ENCODE data around the gene TCEANC2.
"Not testable (repeated sequence)": the region's sequence is repeated elsewhere in the genome, so short reads cannot be mapped to it uniquely, and the experiment has no call there.

Gene TCEANC2

DNA sequence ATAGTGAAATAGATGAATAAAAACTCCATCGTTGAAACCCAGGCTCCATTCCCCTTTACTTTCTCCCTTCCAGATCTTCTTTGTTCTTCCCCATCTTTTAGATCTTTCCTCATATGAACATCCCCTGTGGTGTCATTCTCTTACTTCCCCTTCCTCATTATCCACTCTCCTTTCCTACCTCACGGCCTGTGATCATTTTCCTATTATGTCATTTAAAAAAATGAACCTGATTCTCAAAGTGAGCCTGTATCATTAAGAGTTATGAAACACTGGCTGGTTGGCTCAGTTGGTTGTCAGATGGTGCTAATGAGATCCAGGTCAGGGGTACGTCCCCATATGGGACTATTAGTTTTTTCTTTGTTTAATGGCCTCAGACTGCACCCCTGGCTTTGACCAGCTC lies 38.3 kb downstream of the TCEANC2 start:
- DNase-seq, result no peak

DNA sequence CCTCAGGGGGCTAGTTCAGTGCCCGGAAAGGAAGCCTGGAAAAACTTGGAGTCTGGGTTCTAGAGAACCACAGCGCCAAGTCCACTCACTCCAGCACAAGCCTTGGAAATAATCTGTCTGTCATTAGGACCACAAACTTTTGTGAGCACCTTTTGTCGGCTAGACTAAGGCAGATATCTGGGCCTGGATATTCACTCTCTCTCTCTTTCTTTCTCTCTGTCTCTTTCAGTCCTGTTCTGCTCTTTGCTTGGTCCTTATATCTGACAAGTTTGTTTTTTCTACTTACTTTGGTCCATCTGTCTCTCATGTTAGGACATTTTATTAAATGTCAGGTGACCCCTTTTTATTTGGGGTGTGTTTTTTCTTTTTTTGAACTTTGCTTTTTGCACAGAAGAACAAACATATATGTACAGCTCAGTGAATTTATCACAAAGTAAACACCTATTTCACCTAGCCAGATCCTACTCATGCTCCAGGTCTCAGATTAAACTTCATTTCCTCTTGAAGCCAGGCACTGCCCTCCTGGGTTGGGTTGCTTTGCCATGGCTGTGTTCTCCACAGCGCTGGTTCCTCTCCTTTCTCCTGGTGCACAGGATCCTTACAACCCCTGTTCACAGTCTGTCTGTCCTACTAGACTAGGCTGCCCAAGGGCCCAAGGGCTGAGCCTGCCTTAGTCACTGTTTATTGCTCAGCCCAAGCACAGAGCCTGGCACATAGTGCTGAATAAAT lies 40.8 kb downstream of the TCEANC2 start:
- DNase-seq, result no peak

DNA sequence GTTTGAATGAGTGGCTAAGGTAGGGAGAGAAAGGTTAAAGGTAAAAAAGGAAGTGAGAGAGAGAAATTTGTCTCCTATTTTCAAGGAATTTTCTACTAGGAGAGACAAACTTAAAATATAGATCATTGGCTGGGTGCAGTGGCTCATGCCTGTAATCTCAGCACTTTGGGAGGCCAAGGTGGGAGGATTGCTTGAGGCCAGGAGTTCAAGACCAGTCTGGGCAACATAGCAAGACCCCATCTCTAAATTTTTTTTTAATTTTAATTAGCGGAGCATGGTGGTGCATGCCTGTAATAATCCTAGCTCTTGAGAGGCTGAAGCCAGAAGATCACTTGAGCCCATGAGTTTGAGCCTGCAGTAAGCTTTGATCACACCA lies 41.3 kb downstream of the TCEANC2 start:
- not testable (repeated sequence) for DNase-seq

DNA sequence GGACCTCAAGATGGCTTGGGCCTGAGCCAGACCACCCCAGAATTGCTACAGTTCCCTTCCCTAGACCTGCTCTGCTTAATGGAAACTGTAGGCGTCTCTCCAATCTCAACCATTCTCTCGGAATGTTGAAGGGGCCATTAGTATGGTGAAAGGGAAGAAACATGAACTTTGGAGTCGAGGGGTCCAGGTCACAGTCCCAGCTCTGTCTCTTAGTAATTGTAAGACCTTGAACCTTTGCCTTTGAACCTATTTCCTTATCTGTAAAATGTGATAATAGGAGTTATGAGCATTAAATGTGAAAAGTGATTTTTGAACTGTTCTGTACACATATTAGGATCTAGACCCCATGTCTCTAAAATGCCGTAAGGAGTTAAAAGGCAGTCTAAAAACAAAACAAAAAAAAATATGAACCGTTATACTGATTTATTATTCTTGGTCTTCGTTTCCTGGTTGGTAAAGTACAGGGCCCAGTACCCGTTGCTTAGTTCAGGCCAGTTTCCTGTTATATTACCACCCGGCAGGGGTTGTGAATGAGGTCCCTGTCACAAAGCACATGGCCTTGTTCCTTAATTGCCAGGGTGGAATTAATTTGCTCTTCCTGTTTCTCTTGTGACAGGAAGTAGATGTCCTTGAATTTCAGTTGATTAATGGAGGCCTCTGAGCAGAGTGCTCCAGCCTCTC lies 42.3 kb downstream of the TCEANC2 start:
- peak; percentile 7 for DNase-seq

DNA sequence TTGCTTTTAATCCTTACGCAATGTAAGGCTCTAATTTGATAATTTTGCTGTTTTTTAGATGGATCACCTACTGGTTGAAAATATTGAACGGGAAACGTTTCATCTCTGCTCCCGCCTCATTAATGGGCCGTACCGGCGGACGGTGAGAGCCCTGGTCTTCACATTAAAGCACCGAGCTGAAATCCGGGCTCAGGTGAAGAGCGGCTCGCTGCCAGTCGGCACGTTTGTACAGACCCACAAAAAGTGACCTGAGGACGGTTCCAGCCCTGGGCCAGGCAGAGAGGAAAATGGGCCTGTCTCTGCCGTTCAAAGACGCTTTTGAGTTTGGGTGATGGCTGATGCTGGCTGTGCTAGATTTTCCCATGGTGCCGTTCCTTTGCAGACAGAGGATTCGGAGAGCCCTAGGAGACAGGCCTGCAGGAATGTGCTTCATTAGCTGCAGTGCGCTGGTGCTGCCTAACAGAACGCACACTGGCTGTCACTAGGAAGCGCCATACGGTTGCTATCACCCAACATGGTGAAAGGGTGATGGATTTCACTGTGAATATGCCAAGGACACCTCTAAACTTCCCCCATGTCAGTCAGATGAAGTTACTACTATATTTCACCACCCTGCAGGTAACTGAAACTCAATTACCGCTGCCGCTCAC lies 42.9 kb downstream of the TCEANC2 start:
- no peak for DNase-seq

DNA sequence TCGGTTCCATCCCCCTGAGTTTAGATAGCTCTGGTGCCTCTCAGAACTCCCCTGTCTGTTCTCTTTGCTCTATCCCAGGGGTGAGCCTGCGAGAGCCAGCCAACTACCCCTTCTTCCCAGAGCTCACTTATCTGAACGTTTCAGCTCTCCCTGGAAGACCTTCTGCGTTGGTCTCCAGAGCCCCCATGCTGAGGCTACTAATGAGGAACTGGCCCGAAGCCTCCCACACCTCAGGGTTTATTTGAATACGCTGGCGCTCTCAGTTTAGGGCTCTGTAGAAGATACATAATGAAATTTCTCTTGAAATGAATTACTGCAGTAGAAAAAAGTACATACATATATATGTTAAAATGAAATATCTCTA lies 43.5 kb downstream of the TCEANC2 start:
- no peak for DNase-seq

DNA sequence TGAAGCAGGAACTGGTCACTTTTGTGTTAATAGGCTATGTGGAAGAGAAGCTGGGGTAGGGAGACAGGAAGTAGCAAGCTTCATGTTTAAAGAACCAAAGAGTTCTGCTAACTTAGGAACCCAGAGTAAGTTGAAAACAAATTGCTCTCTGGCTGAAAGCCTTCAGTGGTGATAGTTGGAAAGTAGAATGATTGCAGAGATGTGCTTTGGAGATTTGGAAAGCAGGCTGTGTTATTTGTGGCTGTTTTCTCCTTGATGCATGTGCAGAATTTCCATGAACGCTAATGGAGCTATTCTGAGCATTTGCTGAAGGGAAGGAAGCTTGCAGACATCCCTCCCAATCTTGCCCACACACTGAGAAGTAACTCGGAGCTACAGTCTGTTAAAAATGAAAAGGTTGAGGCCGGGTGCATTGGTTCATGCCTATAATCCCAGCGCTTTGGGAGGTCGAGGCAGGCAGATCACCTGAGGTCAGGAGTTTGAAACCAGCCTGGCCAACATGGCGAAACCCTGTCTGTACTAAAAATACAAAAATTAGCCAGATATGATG lies 45.7 kb downstream of the TCEANC2 start:
- DNase-seq, result no peak

DNA sequence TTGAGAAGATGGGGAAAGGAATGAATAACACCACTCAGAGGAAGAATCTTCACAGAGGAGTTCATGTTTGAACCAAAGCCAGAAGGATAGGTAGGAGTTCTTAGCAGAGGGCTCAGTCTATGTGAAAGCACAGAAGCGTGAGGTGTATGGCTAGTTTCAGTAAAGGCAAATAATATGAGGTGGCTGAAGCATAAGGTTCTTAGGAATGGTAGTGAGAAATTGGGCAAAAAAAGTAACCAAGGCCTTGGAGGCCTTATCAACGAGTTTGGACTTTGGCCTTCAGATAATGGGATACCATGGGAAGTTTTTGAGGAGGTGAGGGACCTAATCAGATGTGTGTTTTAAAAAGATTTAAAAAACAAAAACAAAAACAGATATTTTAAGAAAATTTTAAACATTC lies 47.1 kb downstream of the TCEANC2 start:
- no peak for DNase-seq

DNA sequence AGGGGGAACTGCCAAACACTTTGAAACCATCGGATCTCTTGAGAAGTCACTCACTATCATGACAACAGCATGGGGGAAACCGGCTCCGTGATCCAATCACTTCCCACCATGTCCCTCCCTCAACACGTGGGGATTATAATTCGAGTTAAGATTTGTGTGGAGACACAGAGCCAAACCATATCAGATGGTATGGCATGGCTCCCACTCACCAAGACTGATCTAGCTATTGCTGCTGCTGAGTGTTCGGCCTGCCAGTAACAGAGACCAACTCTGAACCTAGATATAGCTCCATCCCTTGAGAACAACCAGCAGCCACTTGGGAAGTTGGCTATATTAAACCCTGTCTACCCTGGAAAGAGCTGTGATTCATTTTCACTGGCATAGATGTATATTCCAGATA lies 50.0 kb downstream of the TCEANC2 start:
- DNase-seq, result no peak

DNA sequence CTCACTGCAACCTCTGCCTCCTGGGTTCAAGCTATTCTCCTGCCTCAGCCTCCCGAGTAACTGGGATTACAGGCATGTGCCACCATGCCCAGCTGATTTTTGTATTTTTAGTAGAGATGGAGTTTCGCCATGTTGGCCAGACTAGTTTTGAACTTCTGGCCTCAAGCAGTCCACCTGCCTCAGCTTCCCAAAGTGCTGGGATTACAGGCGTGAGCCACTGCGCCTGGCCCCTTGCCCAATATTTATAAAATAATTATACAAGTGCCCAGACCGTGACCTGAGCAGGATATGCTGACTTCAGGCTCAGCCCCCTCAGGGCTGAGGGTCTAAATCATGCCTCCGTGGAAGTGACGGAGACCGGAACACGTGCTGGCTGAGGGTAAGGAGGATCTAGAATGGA lies 51.2 kb downstream of the TCEANC2 start:
- not testable (repeated sequence) for DNase-seq

DNA sequence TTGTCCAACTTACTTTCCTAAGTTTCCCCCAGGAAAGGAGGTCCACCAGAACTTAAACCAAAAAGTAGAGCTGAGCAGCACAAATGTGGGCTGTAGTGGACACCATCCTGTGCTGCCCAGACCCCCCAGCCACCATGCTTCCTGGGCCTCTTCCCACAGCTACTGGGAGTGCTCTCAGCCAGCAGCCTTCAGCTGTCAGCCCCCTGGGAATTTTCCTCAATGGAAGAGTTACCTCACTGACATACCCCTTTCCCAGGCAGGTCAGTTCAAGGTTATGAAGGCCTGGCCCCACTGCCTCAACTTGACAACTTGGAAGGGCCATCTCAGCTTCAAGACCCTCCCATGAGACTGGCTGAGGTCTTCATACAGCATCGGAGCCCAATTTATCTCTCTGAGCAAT lies 51.7 kb downstream of the TCEANC2 start:
- no peak for DNase-seq

DNA sequence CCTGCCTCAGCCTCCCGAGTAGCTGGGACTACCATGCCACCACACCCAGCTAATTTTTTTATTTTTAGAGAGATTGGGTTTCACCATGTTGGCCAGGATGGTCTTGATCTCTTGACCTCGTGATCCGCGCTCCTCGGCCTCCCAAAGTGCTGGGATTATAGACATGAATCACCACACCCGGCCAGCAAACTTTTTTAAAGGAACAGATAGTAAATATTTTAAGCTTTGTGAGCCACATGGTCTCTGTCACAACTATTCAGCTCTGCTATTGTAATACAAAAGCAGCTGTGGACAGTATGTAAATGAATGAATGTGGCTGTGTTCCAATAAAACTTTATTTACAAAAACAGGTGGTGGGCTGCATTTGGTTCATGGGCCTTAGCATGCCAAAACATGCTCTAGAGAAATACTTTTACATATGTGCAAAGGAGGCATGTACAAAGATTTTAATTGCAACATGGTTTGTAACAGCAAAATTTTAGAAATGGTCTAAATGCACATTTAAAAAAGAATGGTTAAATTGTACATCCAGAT lies 52.4 kb downstream of the TCEANC2 start:
- no peak for DNase-seq

DNA sequence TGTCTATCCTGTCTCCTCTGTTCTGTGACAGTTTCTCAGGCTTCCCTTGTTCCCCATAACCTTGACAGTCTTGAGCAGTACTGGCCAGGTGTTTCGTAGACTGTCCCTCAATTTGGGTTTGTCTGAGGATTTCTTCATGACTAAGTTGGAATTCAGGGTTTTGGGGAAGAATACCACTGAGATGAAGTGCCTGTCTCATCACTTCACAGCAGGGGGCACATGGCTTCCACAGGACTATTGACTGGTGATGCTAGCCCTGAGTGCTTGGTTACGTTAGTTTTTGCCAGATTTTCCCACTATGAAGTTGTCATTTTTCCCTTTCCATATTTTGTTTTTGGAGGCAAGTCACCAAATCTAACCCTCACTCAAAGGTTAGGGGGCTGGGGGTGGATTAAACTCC lies 53.7 kb downstream of the TCEANC2 start:
- peak; percentile 39 for DNase-seq

DNA sequence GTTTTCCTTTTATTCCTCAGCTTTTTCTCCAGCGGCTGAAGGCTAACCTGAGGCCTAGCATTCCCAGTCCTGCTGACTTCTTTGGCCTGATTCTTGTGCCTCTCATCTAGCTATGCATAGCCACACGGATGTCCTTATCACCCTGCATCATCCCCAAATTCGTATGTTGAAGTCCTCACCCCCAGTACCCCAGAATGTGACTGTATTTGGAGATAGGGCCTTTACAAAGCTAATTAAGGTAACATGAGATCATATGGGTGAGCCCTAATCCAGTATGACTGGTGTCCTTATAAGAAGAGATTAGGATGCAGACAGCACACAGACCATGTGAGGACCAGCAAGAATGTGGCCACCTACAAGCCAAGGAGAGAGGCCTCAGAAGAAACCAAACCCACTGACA lies 54.7 kb downstream of the TCEANC2 start:
- peak; percentile 90 for DNase-seq

DNA sequence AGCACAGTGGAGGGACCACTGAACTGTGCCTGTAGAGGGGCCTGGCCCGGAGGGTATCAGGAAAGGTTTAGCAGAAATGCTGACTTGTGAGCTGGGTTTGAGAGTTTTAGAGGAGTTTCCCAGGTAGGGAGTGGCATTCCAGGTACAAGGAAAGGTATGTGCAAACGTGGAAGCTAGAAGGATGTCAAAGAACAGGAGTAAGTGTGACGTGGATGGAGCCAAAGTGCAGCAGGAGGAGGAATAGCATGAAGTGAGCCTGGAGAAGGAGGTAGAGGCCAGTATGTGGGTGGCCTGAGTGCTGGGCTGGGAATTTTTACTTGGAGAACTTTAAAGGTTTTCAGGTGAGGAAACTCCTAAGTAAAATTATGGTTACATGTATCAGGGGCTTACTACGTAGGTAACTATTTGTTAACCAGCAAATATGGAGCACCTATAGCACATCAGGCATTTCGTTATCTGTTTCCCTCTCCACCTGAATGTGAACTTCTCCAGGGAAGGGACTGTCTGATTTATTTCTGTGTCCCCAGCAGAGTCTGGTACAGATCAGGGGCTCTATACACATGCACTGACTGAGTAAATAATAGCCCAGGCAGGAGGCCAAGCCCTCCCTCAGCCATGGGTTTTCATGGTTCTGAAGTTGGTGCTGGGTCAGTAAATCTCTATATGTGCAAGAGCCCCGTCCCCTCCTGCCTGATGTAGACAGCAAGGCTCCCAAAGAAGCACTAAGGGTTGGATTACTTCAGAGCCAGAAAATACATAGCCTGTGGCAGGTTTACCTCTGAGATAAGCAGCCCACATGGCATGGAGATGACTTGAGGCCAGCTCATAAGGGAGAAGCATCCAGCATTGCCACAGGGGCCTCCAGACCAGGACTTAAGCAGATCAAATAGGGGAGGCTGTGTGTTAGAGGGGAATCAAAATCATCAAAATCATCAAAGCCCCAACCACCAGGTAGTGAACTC lies 56.0 kb downstream of the TCEANC2 start:
- DNase-seq, result peak; percentile 79

DNA sequence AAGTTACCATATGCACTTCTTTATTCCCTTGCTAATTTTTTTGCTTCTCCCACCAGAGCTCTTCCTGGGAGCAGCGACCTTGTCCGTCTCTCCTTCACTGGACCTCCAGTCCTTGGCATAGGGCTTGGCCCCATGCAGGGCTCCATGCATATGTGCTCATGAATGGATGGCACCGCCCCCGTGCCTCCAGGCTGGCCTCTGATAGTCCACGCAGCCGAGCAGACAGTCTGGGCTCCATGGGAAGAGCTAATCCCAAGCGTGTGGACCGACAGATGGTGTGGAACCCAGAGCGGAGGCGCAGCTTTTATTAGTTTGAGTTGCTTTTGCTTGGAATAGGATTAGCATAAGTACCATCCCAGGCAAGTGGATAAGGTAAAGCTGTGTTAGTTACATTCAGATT lies 57.6 kb downstream of the TCEANC2 start:
- no peak for DNase-seq

DNA sequence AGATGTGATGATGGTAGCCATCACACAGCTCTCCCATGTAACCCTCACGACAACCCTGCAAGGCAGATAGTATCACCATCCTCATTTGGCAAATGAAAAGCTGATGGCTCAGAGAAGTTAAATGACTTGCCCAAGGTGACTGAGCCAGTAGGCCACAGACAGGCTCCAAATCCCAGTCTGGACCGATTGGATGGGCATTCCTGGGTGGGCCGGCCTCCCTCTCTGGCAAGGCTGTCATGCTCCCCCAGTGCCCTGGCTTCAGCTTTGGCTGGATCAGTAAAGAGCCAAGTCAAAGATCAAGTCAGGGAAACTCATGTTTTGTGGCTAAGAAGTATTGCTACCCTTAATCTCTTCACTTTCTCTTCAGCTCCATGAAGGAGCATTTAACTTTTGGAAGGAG lies 58.2 kb downstream of the TCEANC2 start:
- DNase-seq, result no peak

DNA sequence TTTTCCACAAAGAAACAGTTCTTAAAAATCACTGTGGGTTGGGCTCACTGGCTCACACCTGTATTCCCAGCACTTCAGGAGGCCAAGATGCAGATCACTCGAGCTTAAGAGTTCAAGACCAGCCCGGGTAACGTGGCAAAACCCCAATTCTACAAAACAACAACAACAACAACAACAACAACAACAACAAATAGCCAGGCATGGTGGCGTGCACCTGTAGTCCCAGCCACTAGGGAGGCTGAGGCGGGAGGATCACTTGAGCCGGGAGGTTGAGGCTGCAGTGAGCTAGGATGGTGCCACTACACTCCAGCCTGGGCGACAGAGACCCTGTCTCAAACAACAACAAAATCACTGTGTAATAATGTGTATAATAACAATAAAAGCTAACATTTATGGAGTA lies 58.6 kb downstream of the TCEANC2 start:
- no peak for DNase-seq

DNA sequence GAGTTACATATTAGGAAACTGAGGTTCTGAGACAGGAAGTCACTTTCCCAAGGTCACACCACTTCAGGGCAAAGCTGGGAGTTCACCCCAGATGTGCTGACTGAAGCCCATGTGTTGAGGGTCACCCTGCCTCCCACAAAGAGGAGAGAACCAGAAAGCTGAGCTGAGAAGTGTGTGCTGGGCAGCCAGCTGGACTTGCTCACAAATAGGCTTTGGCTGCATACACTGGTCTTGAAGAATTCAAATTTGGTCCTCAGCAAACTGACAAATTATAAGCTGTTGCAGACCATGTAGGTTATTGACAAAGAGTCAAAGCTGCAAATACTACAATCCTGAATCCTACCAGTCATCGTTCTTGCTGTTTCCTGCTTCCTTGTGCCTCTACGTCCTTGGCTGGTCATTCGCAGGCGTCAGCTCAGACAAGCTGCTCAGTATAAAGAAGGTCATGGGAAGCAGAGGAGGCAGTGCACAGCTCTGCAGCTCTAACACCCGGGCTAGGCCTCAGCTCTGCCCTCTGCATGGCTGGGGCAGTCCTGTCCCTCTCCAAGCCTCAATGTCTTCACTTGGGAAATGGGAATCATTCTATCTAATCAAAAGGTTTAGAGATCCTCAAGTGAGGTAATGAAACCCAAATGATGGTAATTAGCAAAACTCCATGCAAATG lies 59.4 kb downstream of the TCEANC2 start:
- no peak for DNase-seq

DNA sequence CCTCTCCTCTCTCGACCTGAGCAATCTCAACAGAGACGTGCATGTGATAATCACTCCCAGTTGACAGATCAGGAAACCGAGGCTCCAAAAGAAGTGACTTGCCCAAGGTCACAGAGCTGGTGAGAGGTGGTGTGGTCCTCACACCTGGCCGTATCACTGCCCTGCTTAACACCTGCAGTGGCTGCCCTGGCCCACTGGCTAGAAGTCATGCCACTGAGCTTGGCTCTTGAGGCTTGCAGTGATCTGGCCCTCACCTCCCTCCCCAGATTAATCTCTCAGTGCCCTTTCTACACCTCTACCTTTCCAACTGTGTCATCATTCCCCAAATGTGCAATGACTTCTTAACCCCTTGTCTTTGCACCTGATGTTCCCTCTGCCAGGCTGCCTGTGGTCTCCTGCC lies 60.6 kb downstream of the TCEANC2 start:
- DNase-seq, result no peak

DNA sequence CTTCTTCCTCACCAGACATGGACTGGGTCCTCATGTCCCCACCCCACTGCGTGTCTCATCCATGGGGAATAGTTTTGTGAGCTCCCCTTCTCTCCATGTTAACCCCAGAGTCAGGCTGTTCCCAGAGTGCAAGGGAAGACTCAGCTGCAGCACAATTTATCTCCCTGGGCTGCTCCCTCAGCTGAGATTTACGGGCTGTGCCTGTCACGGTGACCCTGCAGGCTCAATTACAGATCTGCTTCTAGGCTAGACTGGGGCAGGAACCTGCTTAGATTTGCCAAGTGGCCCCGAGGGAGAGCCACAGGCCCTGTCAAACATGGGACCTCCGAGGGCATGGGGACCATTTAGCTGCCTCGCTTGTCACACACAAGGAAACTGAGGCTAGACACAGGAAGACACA lies 61.5 kb downstream of the TCEANC2 start:
- DNase-seq, result no peak

DNA sequence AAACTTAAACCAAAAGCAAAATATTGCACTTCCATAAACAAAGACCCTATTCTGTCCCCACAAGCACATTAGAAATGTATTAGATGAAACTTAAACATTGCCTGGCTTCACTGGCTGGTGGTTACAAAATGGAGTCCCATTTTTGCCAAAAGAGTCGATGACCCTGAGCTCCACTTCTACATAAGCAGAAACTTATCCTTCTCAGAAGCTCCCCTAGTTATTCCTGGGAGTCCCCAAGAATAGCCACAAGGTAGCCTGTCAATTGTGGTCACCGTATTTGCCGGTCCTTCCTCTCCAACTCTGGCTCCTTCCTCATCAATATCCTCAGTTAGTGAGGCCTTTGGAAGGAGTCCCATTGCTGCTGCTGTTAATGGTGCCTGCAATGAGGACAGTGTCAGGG lies 62.1 kb downstream of the TCEANC2 start:
- DNase-seq, result no peak

Data from hematopoietic multipotent progenitor cell treated with erythropoietin and hydrocortisone succinate and interleukin-3 and kit ligand, for 8 days (in vitro differentiated cells).